Activated gamma-delta T cell treated with anti-CD3 and anti-CD28 coated beads, Interleukin-2, amount 50 U/mL, for 16 hours (primary cell): Measurements from ENCODE around the gene AGRN.
"Not testable (repeated sequence)": the region's sequence is repeated elsewhere in the genome, so short reads cannot be mapped to it uniquely, and the experiment has no call there.

Experiments
- DNase-seq: peaks from one replicate; pipeline ENCODE4 v3.0.0-alpha.2; 2020; ENCODE audit warnings: low read depth

AGRN gene

GRCh38 chr1:981955-982558, 37.9 kb upstream of the AGRN start, which contains the start of gene PERM1:
Gene PERM1, minus strand, starts transcription at chr1:982093. Its CDS starts 1,064 bp downstream, at chr1:981029.
- DNase-seq = no peak

GRCh38 chr1:982765-983436, 37.0 kb upstream of the AGRN start:
- no peak for DNase-seq

GRCh38 chr1:983798-984475, 36.0 kb upstream of the AGRN start:
- peak; percentile 51 for DNase-seq

GRCh38 chr1:984476-984814, 35.5 kb upstream of the AGRN start:
- DNase-seq = no peak

- no peak for DNase-seq
Measured at GRCh38 chr1:985126-985525, 34.8 kb upstream of the AGRN start.

GRCh38 chr1:988061-988460, 31.9 kb upstream of the AGRN start:
- DNase-seq = not testable (repeated sequence)

GRCh38 chr1:991275-991674, 28.6 kb upstream of the AGRN start:
- DNase-seq = not testable (repeated sequence)

- no peak for DNase-seq
Measured at GRCh38 chr1:991895-992294, 28.0 kb upstream of the AGRN start.

GRCh38 chr1:992362-992761, 27.6 kb upstream of the AGRN start:
- no peak for DNase-seq

- DNase-seq = no peak
Measured at GRCh38 chr1:993379-993995, 26.4 kb upstream of the AGRN start.

GRCh38 chr1:994546-994945, 25.4 kb upstream of the AGRN start:
- DNase-seq = not testable (repeated sequence)

- DNase-seq = no peak
Measured at GRCh38 chr1:995665-996633, 24.0 kb upstream of the AGRN start.

- no peak for DNase-seq
Measured at GRCh38 chr1:996851-997712, 22.8 kb upstream of the AGRN start.

- DNase-seq = no peak
Measured at GRCh38 chr1:997713-997992, 22.3 kb upstream of the AGRN start.

GRCh38 chr1:997993-998744, 21.8 kb upstream of the AGRN start:
- DNase-seq = no peak

GRCh38 chr1:998745-998994, 21.2 kb upstream of the AGRN start:
- no peak for DNase-seq

GRCh38 chr1:998995-999724, 20.8 kb upstream of the AGRN start:
- no peak for DNase-seq

GRCh38 chr1:999725-1000356, 20.1 kb upstream of the AGRN start, which contains the start of gene HES4:
Gene HES4, minus strand, starts transcription at chr1:1000097. Its CDS starts 124 bp downstream, at chr1:999973.
- peak; percentile 37 for DNase-seq

- DNase-seq = peak; percentile 44
Measured at GRCh38 chr1:1000357-1001056, 19.4 kb upstream of the AGRN start.
